Limb (tissue), 2 donors: Measurements from ENCODE around the gene GPRC6A.
"Not testable (repeated sequence)": the region's sequence is repeated elsewhere in the genome, so short reads cannot be mapped to it uniquely, and the experiment has no call there.

Experiments
- DNase-seq, 2 donors: peaks; one replicate each; pipeline ENCODE4 v3.0.0-alpha.2; 2016; ENCODE audit errors: extremely low spot score in 2 of 2

The GPRC6A gene

GRCh38 chr6:116828983-116829382 is at the start of gene GPRC6A:
TSS of gene GPRC6A (minus strand) at chr6:116829083. CDS start at chr6:116829013, 70 bp downstream.
- DNase-seq: no peak

- no peak for DNase-seq
These were observed 48.9 kb upstream of the GPRC6A start for GRCh38 chr6:116877743-116878142.

GRCh38 chr6:116876635-116877611 is 48.0 kb upstream of the GPRC6A start, which contains the start of gene RFX6:
TSS of gene RFX6 (plus strand) at chr6:116877242. CDS start at chr6:116877276, 34 bp downstream.
- peak in 1 of 2 donors; percentile 30 for DNase-seq

GRCh38 chr6:116876107-116876506 is 47.2 kb upstream of the GPRC6A start:
- no peak for DNase-seq

- DNase-seq: no peak
These were observed 43.9 kb upstream of the GPRC6A start for GRCh38 chr6:116872771-116873170.

GRCh38 chr6:116866281-116866871 is 37.5 kb upstream of the GPRC6A start:
- DNase-seq: no peak

- DNase-seq: no peak
These were observed 30.4 kb upstream of the GPRC6A start for GRCh38 chr6:116859264-116859663.

GRCh38 chr6:116858060-116858459 is 29.2 kb upstream of the GPRC6A start:
- DNase-seq: no peak

GRCh38 chr6:116847227-116847626 is 18.3 kb upstream of the GPRC6A start:
- peak in 1 of 2 donors; percentile 55 for DNase-seq

GRCh38 chr6:116842459-116842858 is 13.6 kb upstream of the GPRC6A start:
- DNase-seq: no peak

GRCh38 chr6:116840091-116840490 is 11.2 kb upstream of the GPRC6A start:
- no peak for DNase-seq

- DNase-seq: no peak
These were observed 7.9 kb upstream of the GPRC6A start for GRCh38 chr6:116836606-116837342.

- not testable (repeated sequence) for DNase-seq
These were observed 5.6 kb upstream of the GPRC6A start for GRCh38 chr6:116834526-116834925.

GRCh38 chr6:116827561-116828240 is 1.2 kb downstream of the GPRC6A start:
- no peak for DNase-seq

- not testable (repeated sequence) for DNase-seq
These were observed 12.5 kb downstream of the GPRC6A start for GRCh38 chr6:116816336-116816735.

- DNase-seq: no peak
These were observed 16.7 kb downstream of the GPRC6A start for GRCh38 chr6:116812051-116812650.

- DNase-seq: no peak
These were observed 26.9 kb downstream of the GPRC6A start for GRCh38 chr6:116801971-116802370.

GRCh38 chr6:116799945-116800344 is 28.9 kb downstream of the GPRC6A start:
- DNase-seq: no peak

GRCh38 chr6:116797585-116797984 is 31.3 kb downstream of the GPRC6A start:
- DNase-seq: no peak

- no peak for DNase-seq
These were observed 35.7 kb downstream of the GPRC6A start for GRCh38 chr6:116793224-116793623.

- no peak for DNase-seq
These were observed 45.0 kb downstream of the GPRC6A start for GRCh38 chr6:116783852-116784251.
